Subcutaneous abdominal adipose tissue (tissue), 5 donors: ENCODE results near the gene ADAMTS8.

ENCODE experiments used
- H3K27ac ChIP-seq: one replicate; pipeline ENCODE4 v1.7.0; 2013; ENCODE audit warnings: low read depth, mild to moderate bottlenecking, inconsistent platforms, low read length, moderate library complexity
- H3K27me3 ChIP-seq, 5 donors: one replicate each; pipeline ENCODE4 v1.7.0; 2013; ENCODE audit warnings: low read length in 5 of 5, inconsistent platforms in 1 of 5; ENCODE audit not compliant: control insufficient read depth in 5 of 5, insufficient read depth in 4 of 5
- H3K36me3 ChIP-seq, 5 donors: one replicate each; pipeline ENCODE4 v1.7.0; 2013; ENCODE audit warnings: low read length in 5 of 5; ENCODE audit not compliant: control insufficient read depth in 5 of 5, insufficient read depth in 5 of 5
- H3K4me1 ChIP-seq, 5 donors: one replicate each; pipeline ENCODE4 v1.7.0; 2013; ENCODE audit warnings: low read length in 5 of 5, mild to moderate bottlenecking in 3 of 5, moderate library complexity in 1 of 5; ENCODE audit not compliant: control insufficient read depth in 5 of 5, insufficient read depth in 5 of 5
- H3K4me3 ChIP-seq, 5 donors: one replicate each; pipeline ENCODE4 v1.7.0; 2013; ENCODE audit warnings: low read length in 5 of 5, low read depth in 1 of 5
- H3K9ac ChIP-seq, 5 donors: one replicate each; pipeline ENCODE4 v1.7.0; 2013; ENCODE audit warnings: low read length in 5 of 5, mild to moderate bottlenecking in 4 of 5, moderate library complexity in 3 of 5
- H3K9me3 ChIP-seq, 5 donors: one replicate each; pipeline ENCODE4 v1.7.0; 2013; ENCODE audit warnings: low read length in 5 of 5; ENCODE audit not compliant: control insufficient read depth in 5 of 5
- donor health status: healthy.
- donor health status: healthy.
- donor health status: healthy.
- donor health status: healthy.
- donor health status: healthy.

Gene ADAMTS8

DNA sequence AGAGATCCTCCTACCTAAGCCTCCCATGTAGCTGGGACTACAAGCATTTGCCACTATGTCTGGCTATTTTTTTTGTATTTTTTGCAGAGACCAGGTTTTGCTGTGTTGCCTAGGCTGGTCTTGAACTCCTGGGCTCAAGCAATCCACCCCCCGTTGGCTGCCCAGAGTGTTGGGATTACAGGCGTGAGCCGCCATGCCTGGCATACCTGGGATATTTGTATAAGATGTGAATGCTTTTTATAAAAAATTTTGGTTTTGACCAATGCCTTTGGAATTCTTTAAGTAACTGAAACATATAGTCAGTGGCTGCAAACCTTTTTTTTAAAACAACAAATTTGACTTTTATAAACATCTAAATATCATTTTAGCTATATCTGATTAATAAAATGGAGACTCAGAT lies 42.4 kb downstream of the ADAMTS8 start:
- Histone ChIP-seq H3K4me3 (no peak overlapping the region), H3K27me3 (peaks cover 0 to 2% (median 0%) of the 10 kb centered on the region in 5 donors), H3K36me3 (no peaks in the 10 kb centered on the region), H3K9ac (no peak overlapping the region), H3K9me3 (no peaks in the 10 kb centered on the region), H3K4me1 (peaks cover 5 to 20% (median 10%) of the 10 kb centered on the region in 5 donors), H3K27ac (no peak overlapping the region)

DNA sequence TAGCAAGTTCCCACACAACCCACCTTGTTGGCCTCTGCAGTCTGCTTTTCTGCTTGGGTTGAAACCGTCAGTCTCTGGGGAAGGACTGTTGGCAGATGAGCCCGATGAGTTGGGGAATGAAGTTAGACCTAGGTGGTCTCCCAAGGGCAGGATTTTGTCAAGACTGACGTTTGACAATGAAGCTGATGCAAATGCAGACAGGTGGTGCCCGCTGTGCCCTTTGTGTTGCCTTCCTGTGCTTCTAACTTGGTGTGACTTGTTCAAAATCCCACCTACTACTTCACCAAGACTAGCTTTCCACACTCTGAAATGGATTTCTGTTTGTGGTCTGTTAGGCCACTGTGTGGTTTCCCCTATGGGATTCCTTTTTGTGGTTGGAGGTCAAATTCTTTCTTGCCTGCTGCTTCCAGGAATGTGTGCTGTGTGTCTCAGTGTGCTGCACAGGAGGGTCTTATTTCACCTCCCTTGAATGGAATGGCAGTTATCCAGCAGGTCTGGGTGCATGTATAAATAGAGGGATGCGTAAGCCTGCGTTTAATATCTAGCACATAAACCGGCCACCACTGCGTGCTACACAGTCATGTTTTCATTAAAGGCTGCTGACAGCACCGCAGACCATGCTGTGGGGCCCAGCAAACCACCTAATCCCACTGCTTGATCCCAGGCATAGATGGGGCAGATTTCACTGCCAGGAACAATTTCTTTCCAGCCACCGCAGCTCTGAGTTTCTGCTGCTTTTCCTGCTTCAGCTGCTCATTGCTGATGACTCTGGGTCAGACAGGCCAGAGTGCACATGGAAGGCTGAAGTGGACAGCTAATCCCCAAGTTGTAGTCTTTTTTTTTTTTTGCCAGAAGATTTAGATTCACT lies 44.8 kb downstream of the ADAMTS8 start:
- Histone ChIP-seq H3K4me3 (no peak overlapping the region), H3K27me3 (no peaks in the 10 kb centered on the region), H3K4me1 (peaks cover 4 to 10% (median 10%) of the 10 kb centered on the region in 5 donors), H3K9ac (no peak overlapping the region), H3K27ac (no peak overlapping the region), H3K9me3 (no peaks in the 10 kb centered on the region), H3K36me3 (no peaks in the 10 kb centered on the region)

DNA sequence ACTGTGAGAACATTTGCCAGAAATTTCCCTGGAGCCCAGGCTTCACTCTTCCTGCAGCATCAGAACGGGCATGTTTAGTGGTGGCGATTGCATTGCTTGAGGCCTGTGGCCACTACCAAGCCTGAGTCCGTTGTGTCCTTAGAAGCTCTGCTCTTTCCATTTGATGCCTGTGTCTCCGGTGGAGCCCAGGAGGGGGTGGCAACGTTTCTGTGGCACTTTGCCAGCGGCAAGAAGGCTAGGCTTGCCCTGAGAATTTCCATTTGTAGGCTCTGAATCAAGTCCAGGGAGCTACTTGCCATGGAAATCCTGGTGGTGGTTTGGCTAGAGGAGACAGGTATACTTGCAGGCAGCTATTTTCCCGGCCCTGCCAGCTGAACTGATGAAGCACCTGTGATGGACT lies 47.1 kb downstream of the ADAMTS8 start:
- Histone ChIP-seq H3K27me3 (no peaks in the 10 kb centered on the region), H3K9me3 (no peaks in the 10 kb centered on the region), H3K4me1 (peaks cover 4 to 10% (median 8%) of the 10 kb centered on the region in 5 donors), H3K9ac (no peak overlapping the region), H3K36me3 (no peaks in the 10 kb centered on the region), H3K4me3 (no peak overlapping the region), H3K27ac (no peak overlapping the region)

DNA sequence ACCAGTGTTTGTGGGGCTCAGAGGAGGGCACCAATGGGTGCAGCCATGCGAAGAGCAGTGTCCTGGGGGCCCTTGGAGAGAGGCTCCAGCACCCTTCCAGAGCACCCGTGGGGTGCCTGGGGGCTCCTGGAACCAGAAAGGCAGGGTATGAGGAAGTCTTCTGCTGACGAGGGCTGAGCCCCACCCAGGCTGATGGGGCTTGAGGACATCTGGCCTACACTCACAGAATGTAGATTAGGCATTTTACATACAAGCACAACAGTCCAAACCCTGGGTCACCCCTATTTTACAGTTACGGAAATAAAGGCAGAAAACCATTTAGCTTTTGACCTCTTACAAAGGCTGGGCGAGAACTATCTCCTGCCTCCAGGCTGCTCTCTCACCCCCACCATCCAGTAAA lies 47.6 kb downstream of the ADAMTS8 start:
- H3K9ac ChIP-seq = no peak overlapping the region
- peaks cover 4 to 10% (median 8%) of the 10 kb centered on the region in 5 donors for H3K4me1 ChIP-seq
- no peaks in the 10 kb centered on the region for H3K36me3 ChIP-seq
- no peak overlapping the region for H3K27ac ChIP-seq
- H3K9me3 ChIP-seq = no peaks in the 10 kb centered on the region
- no peak overlapping the region for H3K4me3 ChIP-seq
- H3K27me3 ChIP-seq = no peaks in the 10 kb centered on the region

DNA sequence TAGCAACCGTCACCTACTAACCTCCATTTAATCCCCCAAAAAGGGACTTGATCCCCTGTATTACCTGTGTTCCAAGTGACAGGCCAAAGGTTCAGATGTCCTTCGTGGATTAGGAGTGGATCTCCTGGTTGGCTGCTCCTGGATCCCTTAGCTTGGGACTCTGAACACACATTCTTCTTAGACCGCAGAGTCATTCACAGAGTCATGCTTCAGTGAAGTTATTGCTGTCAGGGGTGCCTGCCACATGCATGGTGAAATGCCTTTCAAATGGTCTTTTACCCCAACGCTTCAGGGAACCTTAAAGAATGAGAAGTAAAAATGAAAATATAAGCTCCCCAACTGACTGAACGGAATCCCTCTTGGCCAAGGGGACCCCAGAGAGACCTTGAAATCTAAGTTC lies 49.1 kb downstream of the ADAMTS8 start:
- no peaks in the 10 kb centered on the region for H3K36me3 ChIP-seq
- no peak overlapping the region for H3K4me3 ChIP-seq
- H3K27me3 ChIP-seq = no peaks in the 10 kb centered on the region
- no peak overlapping the region for H3K9ac ChIP-seq
- H3K27ac ChIP-seq = no peak overlapping the region
- H3K9me3 ChIP-seq = no peaks in the 10 kb centered on the region
- H3K4me1 ChIP-seq = peaks cover 4 to 10% (median 8%) of the 10 kb centered on the region in 5 donors

DNA sequence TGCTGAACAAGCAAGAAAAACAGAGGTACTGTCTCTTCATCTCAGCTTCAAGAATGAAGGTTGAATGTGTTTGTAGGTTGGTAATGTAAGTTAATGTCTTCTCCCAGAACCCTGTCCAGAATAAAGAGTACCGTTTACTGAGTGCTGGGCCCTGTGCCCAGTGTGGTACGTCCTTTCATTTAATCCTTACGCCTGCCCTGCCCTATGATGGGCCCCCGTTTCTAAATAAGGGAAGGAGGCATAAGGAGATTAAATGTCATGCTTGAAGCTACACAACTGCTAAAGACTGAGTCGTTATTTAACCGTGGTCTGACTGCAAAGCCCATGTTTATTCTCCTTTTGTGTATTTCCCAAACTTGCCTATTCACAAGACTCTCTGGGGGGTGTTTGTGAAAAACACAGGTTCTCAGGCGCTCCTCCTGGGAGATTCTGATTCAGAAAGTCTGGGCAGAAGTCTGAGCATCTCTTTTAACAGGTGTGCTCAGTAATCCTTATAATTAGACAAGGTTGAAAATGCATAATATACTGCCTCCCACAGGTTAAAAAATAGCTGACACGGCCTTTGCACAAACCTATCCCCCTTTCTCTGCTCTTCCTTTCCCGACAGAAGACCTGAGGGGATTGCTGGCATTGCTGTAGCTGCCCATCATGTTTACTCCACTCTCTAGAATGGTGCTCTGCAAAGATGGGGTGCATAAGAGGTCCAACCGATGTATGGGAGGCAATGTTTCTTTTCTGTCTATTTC lies 57.4 kb downstream of the ADAMTS8 start:
- H3K27me3 ChIP-seq = peaks cover 0 to 3% (median 0%) of the 10 kb centered on the region in 5 donors
- no peak overlapping the region for H3K9ac ChIP-seq
- H3K4me3 ChIP-seq = no peak overlapping the region
- H3K27ac ChIP-seq = no peak overlapping the region
- no peaks in the 10 kb centered on the region for H3K9me3 ChIP-seq
- no peaks in the 10 kb centered on the region for H3K36me3 ChIP-seq
- no peaks in the 10 kb centered on the region for H3K4me1 ChIP-seq

DNA sequence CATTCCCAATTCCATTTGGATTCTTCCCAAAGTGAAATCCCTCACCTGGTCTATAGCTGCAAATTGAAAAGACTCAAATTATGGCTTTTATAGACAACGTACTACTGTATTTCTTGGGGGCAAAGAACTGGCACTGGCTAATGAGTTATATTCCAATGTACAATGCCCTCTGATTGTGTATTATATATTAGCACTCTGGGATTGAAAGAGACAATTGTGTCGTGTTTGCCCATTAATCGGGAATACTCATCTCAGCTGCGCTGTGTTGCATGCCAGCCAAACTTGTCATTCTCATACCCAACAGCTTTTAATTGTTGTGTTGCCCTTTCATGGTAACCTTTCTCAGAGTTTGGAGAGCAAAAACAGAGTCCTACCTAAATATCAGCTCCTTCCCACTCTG lies 58.7 kb downstream of the ADAMTS8 start:
- H3K4me3 ChIP-seq = no peak overlapping the region
- no peaks in the 10 kb centered on the region for H3K4me1 ChIP-seq
- H3K9me3 ChIP-seq = no peaks in the 10 kb centered on the region
- H3K27ac ChIP-seq = no peak overlapping the region
- no peak overlapping the region for H3K9ac ChIP-seq
- H3K36me3 ChIP-seq = no peaks in the 10 kb centered on the region
- H3K27me3 ChIP-seq = peaks cover 0 to 3% (median 0%) of the 10 kb centered on the region in 5 donors

DNA sequence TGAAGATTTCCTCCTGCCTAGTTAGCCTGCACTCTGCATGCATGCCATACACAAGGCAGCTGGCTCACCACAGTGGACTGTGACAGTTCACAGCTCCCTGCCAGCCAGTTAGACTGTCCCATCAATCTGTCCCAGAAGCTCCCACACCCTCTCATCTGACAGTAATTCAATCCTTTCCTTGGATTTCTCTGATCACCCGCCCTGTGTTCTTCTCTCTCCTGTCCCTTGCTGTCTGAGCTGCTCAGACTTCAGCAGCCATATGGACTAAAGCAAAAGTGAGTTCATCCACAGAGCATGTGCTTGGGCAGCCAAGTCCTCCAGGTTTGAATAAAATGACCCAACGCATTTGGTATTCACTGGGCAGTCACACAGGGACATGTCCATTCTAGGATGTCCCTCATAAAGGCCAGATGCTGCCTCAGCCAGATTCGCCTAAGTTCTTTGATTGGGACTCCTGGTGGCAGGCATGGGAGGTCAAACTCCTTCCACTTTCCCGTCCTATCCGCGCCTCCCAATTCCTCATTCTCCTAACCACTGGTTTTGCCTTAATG lies 59.2 kb downstream of the ADAMTS8 start:
- Histone ChIP-seq H3K4me3 (no peak overlapping the region), H3K27ac (no peak overlapping the region), H3K27me3 (peaks cover 0 to 3% (median 0%) of the 10 kb centered on the region in 5 donors), H3K9ac (no peak overlapping the region), H3K4me1 (no peaks in the 10 kb centered on the region), H3K36me3 (no peaks in the 10 kb centered on the region), H3K9me3 (no peaks in the 10 kb centered on the region)

DNA sequence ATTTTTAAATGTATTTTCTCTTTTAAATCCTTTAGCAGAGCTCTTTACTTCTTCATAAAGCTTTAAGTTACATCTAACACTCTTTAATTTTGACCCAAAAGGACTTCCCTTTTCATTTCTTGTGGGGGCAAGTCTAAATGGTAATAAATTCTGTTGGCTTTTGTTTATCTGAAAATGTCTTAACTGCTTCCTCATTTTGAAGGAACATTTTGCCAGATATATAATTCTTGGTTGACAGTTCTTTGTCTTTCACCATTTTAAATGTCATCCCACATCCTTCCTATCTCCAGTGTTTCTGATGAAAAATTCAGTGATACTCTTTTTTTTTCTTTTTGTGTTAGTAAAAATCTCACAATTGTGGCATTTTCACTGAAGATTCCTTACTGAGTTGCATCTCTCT lies 69.0 kb downstream of the ADAMTS8 start:
- H3K36me3 ChIP-seq = no peaks in the 10 kb centered on the region
- H3K27ac ChIP-seq = no peak overlapping the region
- H3K9ac ChIP-seq = no peak overlapping the region
- no peaks in the 10 kb centered on the region for H3K27me3 ChIP-seq
- H3K4me3 ChIP-seq = no peak overlapping the region
- no peaks in the 10 kb centered on the region for H3K4me1 ChIP-seq
- peaks cover 2 to 18% (median 8%) of the 10 kb centered on the region in 5 donors for H3K9me3 ChIP-seq

DNA sequence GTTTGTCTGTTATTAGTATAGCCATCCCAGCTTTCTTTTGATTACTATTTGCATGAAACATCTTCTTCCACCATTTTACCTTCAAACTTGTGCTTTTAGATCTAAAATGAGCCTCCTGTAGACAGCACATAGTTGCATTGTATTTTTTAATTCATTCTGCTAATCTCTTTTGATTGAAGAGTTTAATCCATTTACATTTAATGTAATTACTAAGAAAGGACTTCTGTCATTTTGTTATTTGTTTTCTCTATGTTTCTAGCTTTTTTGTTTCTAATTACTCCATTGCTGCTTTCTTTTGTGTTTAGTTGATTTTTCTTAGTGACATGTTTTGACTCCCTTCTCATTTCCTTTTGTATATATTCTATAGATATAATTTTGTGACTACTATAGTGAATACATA lies 70.0 kb downstream of the ADAMTS8 start:
- no peaks in the 10 kb centered on the region for H3K27me3 ChIP-seq
- H3K36me3 ChIP-seq = no peaks in the 10 kb centered on the region
- H3K4me3 ChIP-seq = no peak overlapping the region
- no peak overlapping the region for H3K27ac ChIP-seq
- H3K9me3 ChIP-seq = peaks cover 2 to 22% (median 8%) of the 10 kb centered on the region in 5 donors
- no peaks in the 10 kb centered on the region for H3K4me1 ChIP-seq
- H3K9ac ChIP-seq = no peak overlapping the region
